8988T (cell line): ENCODE results near the gene GPR17.

Experiments used
- DNase-seq: peaks from one replicate; pipeline ENCODE4 v3.0.0; 2011

GPR17 gene

GRCh38 chr2:127615511-127616166 lies 30.3 kb upstream of the GPR17 start:
- DNase-seq, result no peak

GRCh38 chr2:127618551-127619202 lies 27.3 kb upstream of the GPR17 start:
- no peak for DNase-seq

DNA sequence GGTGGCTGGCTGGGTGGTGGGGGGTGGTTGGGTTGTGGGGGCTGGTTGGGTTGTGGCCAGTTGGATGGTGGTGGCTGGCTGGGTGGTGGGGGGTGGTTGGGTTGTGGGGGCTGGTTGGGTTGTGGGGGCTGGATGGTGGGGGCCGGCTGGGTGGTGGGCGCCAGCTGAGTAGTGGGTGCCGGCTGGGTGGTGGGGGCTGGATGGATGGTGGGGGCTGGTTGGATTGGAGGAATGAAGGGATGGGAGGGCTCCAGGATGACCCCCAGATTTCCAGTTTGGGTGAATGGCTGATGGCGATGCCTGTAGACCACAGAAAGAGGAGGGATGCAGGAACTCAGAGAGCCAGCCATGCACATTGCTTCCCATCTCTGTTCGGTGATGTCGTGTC lies 26.8 kb upstream of the GPR17 start:
- no peak for DNase-seq

DNA sequence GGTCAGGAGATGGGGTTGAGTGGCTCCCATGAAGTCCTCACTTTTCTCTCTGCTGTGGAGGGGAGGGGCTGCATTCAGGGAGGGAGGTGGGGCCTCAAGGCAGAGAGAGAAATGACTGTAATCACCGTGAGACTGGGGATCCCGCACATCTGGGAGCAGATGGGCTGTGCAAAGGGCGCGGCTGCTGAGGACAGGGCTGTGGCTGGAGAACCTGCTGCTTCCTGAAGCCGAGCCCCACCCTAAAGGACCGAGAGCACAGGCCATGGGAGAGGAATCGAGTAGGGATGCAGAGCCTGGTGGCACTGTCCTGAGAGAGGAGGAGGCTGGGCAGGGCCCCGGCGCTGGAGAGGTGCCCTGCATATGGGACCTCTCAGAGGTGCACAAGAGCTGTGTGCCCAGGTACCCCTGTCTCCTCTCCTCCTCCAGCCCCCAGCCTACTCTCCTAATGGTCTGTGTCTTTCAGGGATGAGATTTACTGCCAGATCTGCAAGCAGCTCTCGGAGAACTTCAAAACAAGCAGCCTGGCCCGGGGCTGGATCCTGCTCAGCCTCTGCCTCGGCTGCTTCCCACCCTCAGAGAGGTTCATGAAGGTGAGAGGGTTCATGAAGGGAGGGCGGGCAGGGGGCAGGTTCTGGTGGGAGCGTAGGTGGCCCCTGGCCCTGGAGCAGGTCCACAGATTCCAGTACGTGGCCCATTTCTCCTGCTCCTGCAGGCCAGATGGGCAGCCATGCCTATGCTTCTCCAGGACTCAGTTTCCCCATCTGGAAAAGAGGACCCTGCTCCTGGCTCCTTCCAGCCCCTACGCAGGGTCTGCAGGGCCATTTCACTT lies 25.9 kb upstream of the GPR17 start:
- no peak for DNase-seq

- DNase-seq, result no peak
Measured at GRCh38 chr2:127620866-127621265, 25.1 kb upstream of the GPR17 start.

DNA sequence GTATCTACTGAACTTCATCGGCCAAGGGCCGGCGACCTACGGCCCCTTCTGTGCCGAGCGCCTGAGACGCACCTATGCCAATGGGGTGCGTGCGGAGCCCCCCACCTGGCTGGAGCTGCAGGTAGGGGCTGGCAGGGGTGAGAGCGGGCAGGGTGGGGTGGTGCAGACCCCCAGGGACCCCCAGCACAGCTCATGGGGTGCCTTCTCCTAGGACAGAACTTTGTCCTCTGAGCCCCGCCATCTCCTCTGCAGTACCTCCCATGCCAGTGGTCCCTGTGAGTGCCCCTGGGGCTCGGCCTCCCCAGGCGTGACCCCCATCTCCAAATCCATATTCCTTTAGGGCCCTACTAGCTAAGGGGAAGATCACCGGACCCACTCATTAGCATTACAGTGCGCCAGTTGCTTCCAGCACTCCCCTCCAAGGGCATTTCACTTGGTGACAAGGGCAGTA lies 23.9 kb upstream of the GPR17 start:
- no peak for DNase-seq

GRCh38 chr2:127622561-127623387 lies 23.2 kb upstream of the GPR17 start:
- DNase-seq, result no peak

DNA sequence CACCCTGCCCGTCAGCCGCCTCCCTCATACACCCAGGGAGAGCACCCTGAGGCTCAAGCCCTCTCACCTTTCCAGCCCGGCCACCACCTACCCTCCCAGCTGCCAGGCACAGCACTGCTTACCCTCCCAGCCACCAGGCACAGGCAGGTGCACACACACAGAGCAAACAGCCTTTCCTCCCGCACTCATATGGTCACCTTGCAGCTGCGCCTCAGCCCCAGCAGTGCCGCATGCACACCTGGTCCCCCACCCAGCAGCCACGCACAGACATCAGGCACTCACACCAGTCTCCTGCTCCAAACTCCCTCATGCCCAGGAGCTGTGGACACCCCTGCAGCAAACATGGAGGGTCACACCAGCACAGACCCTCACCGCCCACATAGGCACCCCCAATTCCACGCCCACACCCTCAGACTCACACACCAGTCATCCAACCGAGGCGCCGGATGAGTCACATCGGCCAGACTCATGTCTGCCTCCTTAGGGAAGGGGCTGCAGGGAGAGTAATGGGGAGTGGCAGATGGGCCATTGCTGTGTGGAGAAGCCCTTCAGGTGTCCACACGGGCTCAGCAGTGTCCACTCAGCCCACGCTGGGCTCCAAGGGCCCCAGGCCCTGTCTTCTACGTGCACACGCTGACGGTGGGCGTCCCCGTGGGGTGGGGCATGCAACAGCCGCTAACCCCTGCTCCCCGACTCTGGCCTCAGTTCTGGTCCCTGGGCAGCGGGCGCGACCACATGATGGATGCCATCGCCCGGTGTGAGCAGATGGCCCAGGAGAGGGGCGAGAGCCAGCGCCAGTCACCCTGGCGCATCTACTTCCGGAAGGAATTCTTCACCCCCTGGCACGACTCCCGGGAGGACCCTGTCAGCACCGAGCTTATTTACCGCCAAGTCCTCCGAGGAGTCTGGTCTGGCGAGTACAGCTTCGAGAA lies 22.3 kb upstream of the GPR17 start:
- DNase-seq, result no peak

- DNase-seq, result no peak
Measured at GRCh38 chr2:127624320-127624755, 21.6 kb upstream of the GPR17 start.

DNA sequence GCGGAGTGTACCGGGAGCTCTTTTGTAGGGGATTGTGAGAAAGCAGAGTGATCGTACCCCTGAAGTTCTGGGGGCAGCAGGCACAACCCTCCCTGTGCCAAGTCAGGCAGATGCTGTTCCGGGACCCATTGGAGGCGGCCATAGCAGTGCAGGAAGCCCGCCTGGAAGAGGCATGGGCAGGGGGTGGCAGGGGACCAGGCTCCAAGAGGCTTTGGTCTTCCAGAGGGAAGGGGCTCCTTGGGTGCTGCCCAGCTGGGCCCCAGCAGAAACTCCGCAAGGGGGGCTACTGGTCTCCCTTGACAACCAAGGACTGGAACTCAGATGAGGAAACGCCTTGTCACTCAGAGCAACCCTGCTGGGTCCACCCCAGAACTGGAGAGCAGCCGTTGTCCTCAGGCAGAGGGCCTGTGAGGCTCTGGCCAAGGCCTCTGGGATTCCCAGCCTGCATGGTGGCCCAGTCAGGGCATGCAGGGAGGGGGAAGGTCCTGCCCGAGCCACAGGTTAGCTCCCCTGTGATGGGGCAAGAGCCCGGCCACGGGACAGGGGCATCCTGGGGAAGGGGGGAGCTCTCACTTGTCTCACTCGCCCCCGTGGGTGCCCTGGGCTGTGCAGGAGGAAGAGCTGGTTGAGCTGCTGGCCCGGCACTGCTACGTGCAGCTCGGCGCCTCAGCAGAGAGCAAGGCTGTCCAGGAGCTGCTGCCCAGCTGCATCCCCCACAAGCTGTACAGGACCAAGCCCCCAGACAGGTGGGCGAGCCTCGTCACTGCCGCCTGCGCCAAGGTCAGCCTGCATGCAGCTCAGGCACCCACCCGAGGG lies 21.0 kb upstream of the GPR17 start:
- no peak for DNase-seq

DNA sequence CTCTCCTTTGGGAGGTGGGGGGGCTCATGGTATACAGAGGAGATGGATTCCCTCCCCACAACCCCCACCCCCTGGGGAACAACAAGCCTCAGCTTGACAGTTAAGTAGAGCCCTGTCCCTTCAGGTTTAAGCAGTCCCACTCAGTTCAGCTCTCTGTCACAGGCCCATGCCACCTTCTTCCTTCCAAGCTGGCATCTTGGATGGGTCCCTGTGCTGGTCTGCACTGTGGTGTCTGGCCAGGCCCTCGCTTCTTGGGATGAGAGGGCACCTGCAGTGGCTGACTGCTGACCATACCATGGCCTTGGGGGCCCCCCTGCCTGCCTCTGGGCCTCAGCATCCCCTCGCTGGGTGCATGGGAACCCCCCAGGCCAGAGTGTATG lies 20.4 kb upstream of the GPR17 start:
- no peak for DNase-seq

DNA sequence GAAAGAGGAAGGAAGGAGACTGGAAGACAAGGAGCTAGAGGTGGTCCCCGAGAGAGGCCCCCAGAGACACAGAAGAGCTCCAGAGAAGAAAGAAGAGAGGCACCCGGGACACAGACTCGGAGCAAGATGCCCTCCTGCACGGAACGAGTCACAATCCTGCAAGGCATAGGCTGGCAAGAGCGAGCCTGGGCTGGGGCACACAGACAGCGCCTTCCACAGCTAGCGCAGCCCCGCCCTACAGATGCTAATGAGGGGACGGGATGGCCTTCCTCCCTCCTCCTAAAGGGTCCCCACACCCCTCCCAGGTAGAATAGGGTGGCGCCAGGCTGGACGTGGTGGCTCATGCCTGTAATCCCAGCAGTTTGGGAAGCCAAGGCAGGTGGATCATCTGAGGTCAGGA lies 19.8 kb upstream of the GPR17 start:
- no peak for DNase-seq

DNA sequence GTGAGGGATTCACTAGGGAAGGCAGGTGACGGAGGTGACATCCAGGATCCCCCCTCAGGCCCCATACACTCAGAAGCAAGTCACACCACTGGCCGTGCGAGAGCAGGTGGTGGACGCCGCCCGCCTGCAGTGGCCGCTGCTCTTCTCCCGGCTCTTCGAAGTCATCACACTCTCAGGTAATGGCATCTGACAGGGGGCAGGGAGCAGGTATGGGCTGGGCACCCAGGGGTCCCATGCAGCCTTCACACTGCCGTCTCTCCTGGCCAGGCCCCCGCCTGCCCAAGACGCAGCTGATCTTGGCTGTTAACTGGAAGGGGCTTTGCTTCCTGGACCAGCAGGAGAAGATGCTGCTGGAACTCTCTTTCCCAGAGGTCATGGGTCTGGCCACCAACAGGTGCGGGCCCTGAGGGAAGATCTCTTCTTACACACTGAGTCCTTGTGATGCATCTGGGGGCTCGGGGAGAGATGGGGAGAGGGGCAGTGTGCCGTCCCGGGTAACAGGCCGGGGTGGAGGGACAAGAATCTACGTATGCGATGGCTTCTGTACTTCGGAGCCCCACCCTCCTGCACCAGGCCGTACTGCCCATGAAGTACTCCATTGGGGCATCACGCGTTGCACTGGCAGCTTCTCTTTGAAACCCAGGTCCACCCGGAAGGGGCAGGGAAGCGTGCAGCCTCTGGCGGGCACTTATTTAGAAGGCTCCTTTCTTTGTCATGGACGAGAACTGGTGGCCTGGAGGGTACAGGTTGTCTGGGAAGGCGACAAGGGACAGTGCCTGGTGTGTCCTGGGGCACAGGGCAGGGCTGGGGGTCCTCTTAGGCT lies 18.8 kb upstream of the GPR17 start:
- no peak for DNase-seq

DNA sequence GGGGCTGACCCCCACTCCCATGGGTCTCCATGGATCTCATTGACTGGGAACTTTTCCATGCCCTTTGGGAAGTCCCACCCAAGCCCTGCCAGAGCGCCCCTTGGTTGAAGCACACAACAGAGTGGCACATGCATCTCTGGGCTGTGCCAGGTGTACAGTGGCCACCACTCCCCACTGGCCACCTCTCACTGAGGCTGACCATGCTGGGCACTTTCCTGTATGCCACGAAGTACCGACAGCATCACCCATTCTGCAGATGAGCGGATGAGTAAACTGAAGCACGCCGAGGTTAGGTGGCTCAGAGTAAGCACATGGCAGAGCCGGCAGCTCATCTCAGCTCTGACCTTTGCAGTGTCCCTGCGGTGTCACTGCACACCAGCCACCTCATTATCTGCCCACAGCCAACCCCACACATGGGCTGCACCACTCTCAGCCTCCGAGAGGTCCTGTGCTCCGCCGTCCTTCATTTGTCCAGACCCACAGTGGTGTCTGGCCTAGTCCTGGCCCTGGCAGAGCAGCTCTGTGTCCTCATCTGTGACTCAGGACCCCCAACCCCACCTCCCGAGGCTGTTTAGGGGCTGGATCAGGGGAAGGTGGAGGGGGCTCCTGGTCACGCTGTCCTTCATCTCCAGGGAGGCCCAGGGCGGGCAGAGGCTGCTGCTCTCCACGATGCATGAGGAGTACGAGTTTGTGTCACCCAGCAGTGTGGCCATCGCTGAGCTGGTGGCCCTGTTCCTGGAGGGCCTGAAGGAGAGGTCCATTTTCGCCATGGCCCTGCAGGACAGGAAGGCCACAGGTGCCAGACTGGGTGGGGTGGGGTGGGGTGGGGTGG lies 18.0 kb upstream of the GPR17 start:
- no peak for DNase-seq

DNA sequence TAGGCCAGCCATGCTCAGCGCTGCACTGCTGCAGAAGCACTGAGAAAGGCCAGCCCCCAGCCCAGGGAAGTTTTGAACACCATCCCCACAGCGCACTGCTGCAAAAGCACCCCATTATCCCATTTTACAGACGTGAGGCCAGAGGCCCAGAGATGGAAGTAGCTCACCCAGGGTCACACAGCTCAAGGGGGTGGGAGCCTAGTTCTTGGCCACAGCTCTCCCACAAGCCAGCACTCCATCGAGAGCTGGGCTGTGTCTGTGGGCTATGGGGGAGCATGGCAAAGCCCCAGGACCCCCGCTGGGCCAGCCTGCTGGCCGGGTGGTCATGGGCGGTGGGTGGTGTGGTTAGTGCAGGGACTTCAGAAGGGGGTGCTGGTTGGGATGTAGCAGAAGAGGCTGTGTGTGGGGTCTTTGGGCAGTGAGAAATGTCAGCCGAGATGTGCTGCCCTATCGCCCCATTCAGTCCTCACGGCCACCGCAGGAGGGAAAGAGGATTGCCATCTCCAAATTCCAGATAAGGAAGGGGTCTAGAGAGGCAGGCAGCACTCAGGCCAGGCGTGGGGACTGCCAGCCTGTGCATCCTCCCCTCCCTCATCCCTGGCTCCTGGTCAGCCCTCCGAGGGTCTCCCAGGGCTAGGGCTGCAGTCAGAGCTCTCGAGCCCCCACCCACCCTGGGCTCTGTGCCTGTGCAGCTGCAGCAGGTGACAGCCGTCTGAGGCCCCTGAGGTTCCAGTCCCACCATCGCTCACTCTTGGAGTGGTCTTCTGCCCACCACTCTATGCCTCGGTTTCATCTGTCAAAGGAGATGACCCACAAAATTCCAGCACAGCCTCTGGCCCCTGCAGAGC lies 17.0 kb upstream of the GPR17 start:
- DNase-seq, result no peak

GRCh38 chr2:127629637-127630036 lies 16.3 kb upstream of the GPR17 start:
- no peak for DNase-seq

DNA sequence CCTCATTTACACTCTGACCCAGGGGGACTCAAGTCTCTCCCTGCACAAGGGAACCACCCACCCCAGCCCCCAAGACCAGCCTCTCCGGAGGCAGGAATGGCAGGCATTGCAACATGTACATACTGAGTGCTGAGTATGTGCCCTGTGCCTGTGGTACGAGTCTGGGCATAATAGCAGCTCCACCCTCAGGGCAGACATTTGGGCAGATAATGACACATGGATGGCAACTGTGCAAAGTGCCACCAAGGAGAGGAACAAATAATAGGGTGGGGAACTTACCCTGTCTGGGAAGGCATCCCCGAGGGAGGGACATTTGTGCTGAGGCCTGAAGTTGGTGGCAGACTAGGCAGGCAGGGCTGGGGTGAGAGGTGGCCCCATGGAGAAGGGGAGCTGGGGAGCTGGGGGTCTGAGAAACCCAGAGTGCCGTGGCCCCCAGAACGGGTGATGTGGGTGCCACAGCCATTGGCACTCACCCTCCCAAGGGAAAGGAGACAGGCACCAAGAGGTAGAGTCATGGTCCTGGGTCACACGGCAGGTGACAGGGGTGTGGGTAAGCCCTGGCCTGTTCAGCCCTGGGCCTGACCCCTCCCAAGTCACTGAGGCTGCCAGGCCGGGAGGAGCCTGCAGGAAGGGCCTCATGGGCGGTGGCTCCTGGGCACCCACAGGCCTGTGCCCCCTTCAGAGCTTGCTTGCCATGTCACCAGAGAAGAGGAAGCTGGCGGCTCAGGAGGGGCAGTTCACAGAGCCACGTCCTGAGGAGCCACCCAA lies 15.7 kb upstream of the GPR17 start:
- DNase-seq, result no peak
